ENCODE data around the gene RNF41.

DNA sequence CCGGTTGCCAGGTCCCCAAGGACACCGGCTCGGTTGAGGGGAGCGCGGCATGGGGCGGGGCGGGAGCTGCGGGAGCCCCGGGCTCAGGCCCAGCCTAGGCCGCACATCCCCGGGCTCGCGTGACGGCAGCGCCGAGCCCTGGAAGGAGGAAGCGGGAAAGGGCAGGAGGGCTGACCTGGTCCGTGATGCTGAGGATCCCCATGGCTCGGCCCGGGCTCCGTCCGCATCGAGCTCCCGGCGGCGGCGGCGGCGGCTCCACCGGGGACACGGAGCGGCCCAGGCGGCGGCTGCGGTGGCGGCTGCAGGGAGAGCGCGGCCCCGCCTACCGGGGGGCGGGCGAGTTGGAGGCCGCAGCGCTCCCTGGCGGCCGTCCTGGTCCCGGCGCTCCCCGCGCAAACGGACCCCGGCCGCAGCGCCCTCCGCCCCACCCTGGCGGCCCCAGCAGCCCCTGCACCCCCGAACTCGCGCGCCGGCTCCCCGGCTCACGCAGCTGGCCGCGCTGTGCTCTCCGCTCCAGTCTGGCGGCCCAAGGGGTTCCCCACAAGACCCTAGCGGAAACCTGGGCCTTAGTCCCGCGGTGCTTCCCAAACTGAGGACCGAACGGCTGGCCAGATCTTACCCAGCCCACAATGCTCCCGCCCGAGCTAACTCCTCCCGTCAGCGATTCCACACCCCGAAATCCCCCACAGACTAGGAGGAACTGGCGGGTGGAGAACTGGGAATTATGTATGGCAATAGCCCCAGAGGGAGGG is 36.5 kb upstream of the RNF41 start, which contains the start of gene ANKRD52:
- TF ChIP-seq, protein P1, sequence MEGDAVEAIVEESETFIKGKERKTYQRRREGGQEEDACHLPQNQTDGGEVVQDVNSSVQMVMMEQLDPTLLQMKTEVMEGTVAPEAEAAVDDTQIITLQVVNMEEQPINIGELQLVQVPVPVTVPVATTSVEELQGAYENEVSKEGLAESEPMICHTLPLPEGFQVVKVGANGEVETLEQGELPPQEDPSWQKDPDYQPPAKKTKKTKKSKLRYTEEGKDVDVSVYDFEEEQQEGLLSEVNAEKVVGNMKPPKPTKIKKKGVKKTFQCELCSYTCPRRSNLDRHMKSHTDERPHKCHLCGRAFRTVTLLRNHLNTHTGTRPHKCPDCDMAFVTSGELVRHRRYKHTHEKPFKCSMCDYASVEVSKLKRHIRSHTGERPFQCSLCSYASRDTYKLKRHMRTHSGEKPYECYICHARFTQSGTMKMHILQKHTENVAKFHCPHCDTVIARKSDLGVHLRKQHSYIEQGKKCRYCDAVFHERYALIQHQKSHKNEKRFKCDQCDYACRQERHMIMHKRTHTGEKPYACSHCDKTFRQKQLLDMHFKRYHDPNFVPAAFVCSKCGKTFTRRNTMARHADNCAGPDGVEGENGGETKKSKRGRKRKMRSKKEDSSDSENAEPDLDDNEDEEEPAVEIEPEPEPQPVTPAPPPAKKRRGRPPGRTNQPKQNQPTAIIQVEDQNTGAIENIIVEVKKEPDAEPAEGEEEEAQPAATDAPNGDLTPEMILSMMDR (IDR thresholded peaks at IDR 0.05; ENCODE audit: insufficient read depth, low read length, poor library complexity, severe bottlenecking): peak; percentile 53
- TF ChIP-seq EZH2phosphoT487 (conservative IDR thresholded peaks at IDR 0.05; ENCODE audit: low read length): no peak

Data from SU-DHL-6 (cell line).